Measurements from ENCODE around the gene NKD1.
A peak's percentile ranks its signal among the peaks of the same experiment; 100 is the strongest.
"Not testable (repeated sequence)": the region's sequence is repeated elsewhere in the genome, so short reads cannot be mapped to it uniquely, and the experiment has no call there.

Gene NKD1

GRCh38 chr16:50519602-50520001 is 28.6 kb upstream of the NKD1 start:
- DNase-seq, result no peak

- peak in 35 of 51 donors; percentile 14 to 82 (median 54) for DNase-seq
These were observed 27.5 kb upstream of the NKD1 start for GRCh38 chr16:50520451-50521245.

- no peak for DNase-seq
These were observed 26.8 kb upstream of the NKD1 start for GRCh38 chr16:50521246-50521900.

- no peak for DNase-seq
These were observed 25.9 kb upstream of the NKD1 start for GRCh38 chr16:50522324-50522723.

- DNase-seq, result no peak
These were observed 24.5 kb upstream of the NKD1 start for GRCh38 chr16:50523710-50524109.

- DNase-seq, result no peak
These were observed 22.9 kb upstream of the NKD1 start for GRCh38 chr16:50525262-50525661.

GRCh38 chr16:50525716-50526115 is 22.5 kb upstream of the NKD1 start:
- DNase-seq, result no peak

GRCh38 chr16:50526249-50526648 is 21.9 kb upstream of the NKD1 start:
- DNase-seq, result no peak

- DNase-seq, result no peak
These were observed 21.4 kb upstream of the NKD1 start for GRCh38 chr16:50526796-50527195.

GRCh38 chr16:50528820-50529219 is 19.4 kb upstream of the NKD1 start:
- DNase-seq, result no peak

GRCh38 chr16:50529334-50529733 is 18.9 kb upstream of the NKD1 start:
- DNase-seq, result no peak

GRCh38 chr16:50530277-50531236 is 17.6 kb upstream of the NKD1 start:
- DNase-seq, result no peak

- DNase-seq, result no peak
These were observed 16.8 kb upstream of the NKD1 start for GRCh38 chr16:50531359-50531758.

GRCh38 chr16:50531901-50532300 is 16.3 kb upstream of the NKD1 start:
- no peak for DNase-seq

- DNase-seq, result no peak
These were observed 15.6 kb upstream of the NKD1 start for GRCh38 chr16:50532576-50532975.

GRCh38 chr16:50533317-50533716 is 14.9 kb upstream of the NKD1 start:
- no peak for DNase-seq

- no peak for DNase-seq
These were observed 14.1 kb upstream of the NKD1 start for GRCh38 chr16:50534091-50534490.

GRCh38 chr16:50534556-50534955 is 13.6 kb upstream of the NKD1 start:
- no peak for DNase-seq

GRCh38 chr16:50534958-50535357 is 13.2 kb upstream of the NKD1 start:
- no peak for DNase-seq

GRCh38 chr16:50535506-50536257 is 12.5 kb upstream of the NKD1 start:
- no peak for DNase-seq

- DNase-seq, result not testable (repeated sequence)
These were observed 11.9 kb upstream of the NKD1 start for GRCh38 chr16:50536258-50536645.

All from hypothalamus (tissue), 51 donors.